ENCODE measurements around the gene SGK1.

DNA sequence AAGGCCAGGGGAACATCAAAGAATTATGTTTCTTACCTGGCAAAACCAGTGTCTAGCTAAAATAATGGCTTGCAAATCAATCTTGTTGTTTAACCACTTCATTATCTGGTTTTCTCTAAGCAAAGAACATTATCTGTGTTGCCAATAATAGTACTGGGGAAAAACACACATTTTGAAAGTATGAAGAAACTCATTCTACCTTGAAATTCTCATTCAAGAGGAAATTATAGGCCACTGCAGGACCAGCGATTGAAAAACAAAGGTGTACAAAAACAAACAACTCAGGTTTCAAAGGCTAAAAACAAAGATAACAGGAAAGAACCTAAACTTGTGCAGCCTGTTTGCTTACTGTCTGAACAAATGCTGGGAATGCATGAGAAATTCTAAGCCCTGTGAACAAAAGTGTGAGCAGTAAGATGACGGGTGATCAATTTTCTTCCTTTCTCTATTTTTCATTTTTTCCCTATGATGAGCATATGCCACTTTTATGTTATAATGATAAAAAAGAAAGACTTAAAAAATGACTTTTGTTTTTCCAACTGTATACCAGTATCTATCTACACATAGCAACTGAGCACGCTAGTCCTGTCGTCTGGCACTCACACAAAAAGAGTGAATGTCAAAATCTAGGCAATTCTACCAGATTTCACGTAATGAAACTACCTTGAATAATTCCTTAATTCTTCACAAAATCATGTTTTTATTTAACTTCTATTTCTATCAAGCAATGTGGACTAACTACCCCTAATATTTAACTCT is 117.9 kb downstream of the SGK1 start:
- TF ChIP-seq POLR2AphosphoS5 (IDR thresholded peaks at IDR 0.05; ENCODE audit: borderline replicate concordance, low read depth, low read length), result no peak
- TF ChIP-seq EZH2 (IDR thresholded peaks at IDR 0.05), result no peak
